A673 (cell line): ENCODE measurements around the gene SCN4B. TPM values are rescaled to one million over a fixed set of nuclear protein-coding genes. Genes with fewer than 3 reads are reported as not detected.

Experiments used
- BruUV-seq: library from RNA; stranded (reverse); fragments of 400-500 nt; replicated peaks from 2 replicates; lab custom pipeline; 2021; lab: Mats Ljungman, UMichigan
- CTCF ChIA-PET: fragments of 300-600 bp; sonication (Branson Sonifier 250); formaldehyde crosslinking; loops from one replicate; lab custom pipeline; 2022; ENCODE audit warnings: antibody characterized with exemption; lab: Charles Lee
- POLR2A ChIA-PET: fragments of 300-600 bp; sonication (Branson Sonifier 250); formaldehyde crosslinking; loops from one replicate; lab custom pipeline; 2022; ENCODE audit warnings: antibody characterized with exemption; ENCODE audit not compliant: low non-redundant PET; lab: Charles Lee
- DNase-seq: peaks from one replicate; pipeline ENCODE4 v3.0.0-alpha.2; 2015; ENCODE audit warnings: low spot score
- H3K27ac ChIP-seq: fragments of 200-600 bp; sonication (generic); 2 replicates; pipeline ENCODE4 v1.5.1; 2016; ENCODE audit warnings: mixed run types, low read depth, mild to moderate bottlenecking, mixed read lengths, antibody characterized with exemption, low read length; ENCODE audit not compliant: poor library complexity, severe bottlenecking
- H3K27me3 ChIP-seq: fragments of 200-600 bp; sonication (generic); replicated peaks from 2 replicates; pipeline ENCODE4 v1.6.1; 2017; ENCODE audit warnings: mixed run types, low read depth, mild to moderate bottlenecking, mixed read lengths, antibody characterized with exemption, low read length; ENCODE audit not compliant: insufficient read depth, poor library complexity
- H3K36me3 ChIP-seq: fragments of 200-600 bp; sonication (generic); 2 replicates; pipeline ENCODE4 v1.6.1; 2016; ENCODE audit warnings: mixed run types, mild to moderate bottlenecking, mixed read lengths, antibody characterized with exemption, low read length; ENCODE audit not compliant: insufficient read depth, poor library complexity, severe bottlenecking
- H3K4me1 ChIP-seq: fragments of 200-600 bp; sonication (generic); 2 replicates; pipeline ENCODE4 v1.6.1; 2017; ENCODE audit warnings: mixed run types, mild to moderate bottlenecking, mixed read lengths, antibody characterized with exemption, low read length; ENCODE audit not compliant: insufficient read depth, poor library complexity, severe bottlenecking
- H3K4me3 ChIP-seq: fragments of 200-600 bp; sonication (generic); 2 replicates; pipeline ENCODE4 v1.5.1; 2016; ENCODE audit warnings: low read depth, mixed run types, mild to moderate bottlenecking, mixed read lengths, low read length; ENCODE audit not compliant: poor library complexity, severe bottlenecking
- H3K9me3 ChIP-seq: fragments of 200-600 bp; sonication (generic); 2 replicates; pipeline ENCODE4 v1.6.1; 2016; ENCODE audit warnings: mixed run types, low read depth, mild to moderate bottlenecking, mixed read lengths, antibody characterized with exemption, low read length; ENCODE audit not compliant: poor library complexity, severe bottlenecking
- EZH2 ChIP-seq: fragments of 200-600 bp; sonication (generic); IDR thresholded peaks from 2 replicates; pipeline ENCODE4 v1.6.1; 2017; ENCODE audit warnings: borderline replicate concordance, low read depth, mild to moderate bottlenecking, mixed read lengths, antibody characterized with exemption, low read length; ENCODE audit not compliant: poor library complexity, severe bottlenecking
- intact Hi-C: fragments of 100-400 bp; cut with micrococcal nuclease; formaldehyde crosslinking; loops from one replicate; pipeline ENCODE4 v1.10.0; 2022; ENCODE audit not compliant: unreplicated experiment
- total RNA-seq: library from RNA; stranded (reverse); gene quantifications from 2 replicates; pipeline ENCODE4 v1.2.3, GENCODE V29; 2021
- TF ChIP-seq, protein P1 (sequence below): fragments of 300-800, 200-600 bp; sonication (generic); conservative IDR thresholded peaks from 2 replicates; pipeline ENCODE4 v1.5.1; 2017; ENCODE audit warnings: low read depth, mild to moderate bottlenecking, antibody characterized with exemption, low read length, moderate library complexity, mixed read lengths

SCN4B gene
- total RNA-seq, 1 experiment from 2014 or later, result 1.8 TPM

DNA sequence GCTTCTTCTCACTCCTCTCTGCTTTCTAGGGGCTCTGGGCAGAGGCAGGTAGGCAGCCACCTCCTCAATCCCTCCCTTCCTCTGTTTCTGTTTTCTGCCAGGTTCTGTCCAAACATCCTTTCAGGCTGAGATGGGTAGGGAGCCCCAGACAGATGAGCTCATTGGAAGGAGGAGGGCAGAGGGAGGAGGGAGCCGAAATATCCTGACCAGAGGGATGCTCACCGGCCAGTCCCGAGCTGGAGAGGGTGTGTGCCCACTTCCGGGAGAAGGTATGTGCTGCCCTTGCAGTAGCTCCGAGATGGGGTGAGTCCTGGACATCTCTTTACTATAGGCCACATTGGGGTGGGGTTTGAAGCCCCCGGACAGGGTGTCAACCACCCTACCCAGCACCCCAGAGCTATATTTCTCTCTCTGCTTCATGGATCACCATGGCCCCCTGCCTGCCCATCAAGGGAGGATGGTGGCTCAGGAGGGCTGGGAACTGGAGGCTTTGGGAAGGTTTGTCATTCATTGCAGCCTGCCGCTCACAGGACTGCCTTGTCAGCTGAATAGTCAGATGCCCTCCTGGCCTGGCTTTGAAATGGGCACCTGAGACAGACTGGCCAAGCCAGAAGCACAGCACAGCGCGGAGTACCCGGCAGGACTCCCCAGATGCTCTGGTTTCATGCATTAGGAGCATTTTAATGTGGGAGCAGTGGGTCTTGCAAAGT, 4.7 kb upstream of the SCN4B start:
- intact Hi-C loops, result no loop called here
- H3K27me3 ChIP-seq, result peaks cover 59% of the 10 kb centered on the region
- H3K9me3 ChIP-seq, result no peaks in the 10 kb centered on the region
- no peak overlapping the region for H3K27ac ChIP-seq
- no peak for DNase-seq
- ChIA-PET POLR2A (no interaction called here), CTCF (no interaction called here)
- no peak overlapping the region for H3K4me3 ChIP-seq
- TF ChIP-seq, protein P1, sequence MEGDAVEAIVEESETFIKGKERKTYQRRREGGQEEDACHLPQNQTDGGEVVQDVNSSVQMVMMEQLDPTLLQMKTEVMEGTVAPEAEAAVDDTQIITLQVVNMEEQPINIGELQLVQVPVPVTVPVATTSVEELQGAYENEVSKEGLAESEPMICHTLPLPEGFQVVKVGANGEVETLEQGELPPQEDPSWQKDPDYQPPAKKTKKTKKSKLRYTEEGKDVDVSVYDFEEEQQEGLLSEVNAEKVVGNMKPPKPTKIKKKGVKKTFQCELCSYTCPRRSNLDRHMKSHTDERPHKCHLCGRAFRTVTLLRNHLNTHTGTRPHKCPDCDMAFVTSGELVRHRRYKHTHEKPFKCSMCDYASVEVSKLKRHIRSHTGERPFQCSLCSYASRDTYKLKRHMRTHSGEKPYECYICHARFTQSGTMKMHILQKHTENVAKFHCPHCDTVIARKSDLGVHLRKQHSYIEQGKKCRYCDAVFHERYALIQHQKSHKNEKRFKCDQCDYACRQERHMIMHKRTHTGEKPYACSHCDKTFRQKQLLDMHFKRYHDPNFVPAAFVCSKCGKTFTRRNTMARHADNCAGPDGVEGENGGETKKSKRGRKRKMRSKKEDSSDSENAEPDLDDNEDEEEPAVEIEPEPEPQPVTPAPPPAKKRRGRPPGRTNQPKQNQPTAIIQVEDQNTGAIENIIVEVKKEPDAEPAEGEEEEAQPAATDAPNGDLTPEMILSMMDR, result no peak
- TF ChIP-seq EZH2, result no peak
- H3K36me3 ChIP-seq, result no peaks in the 10 kb centered on the region
- BruUV-seq, result no TSS peak
- peaks cover 2% of the 10 kb centered on the region for H3K4me1 ChIP-seq

DNA sequence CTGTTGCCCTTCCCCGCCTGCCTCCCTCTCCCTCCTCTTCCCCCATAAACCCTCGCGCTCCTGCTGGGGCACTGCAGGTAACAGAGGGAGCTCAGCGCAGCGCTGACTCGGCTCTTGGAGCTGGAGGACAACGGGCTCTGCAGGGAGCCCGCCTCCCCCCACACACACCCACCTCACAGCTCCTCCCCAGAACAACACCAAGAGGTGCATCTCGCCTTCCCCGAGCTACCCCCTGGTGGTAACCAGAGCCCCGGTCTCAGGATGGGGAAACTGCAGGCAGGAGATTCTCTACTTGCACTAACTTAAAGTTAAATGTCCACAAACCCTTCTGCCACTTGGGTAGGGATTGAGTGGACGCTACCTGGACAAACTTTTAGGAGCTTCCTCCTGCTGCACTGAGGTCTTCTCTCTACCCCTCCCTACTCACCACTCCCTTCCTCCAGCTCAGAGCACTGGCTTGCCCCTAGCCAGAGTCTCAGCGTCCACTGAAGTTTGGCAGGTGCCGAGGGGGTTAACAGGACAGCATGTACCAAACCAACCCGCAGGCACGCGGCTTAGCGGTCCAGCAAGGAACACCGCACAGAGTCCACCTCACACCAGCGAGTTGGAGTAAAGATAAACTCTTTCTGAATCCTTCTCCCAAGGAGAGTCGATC, 4.0 kb upstream of the SCN4B start:
- H3K27ac ChIP-seq, result no peak overlapping the region
- no peak overlapping the region for H3K4me3 ChIP-seq
- TF ChIP-seq EZH2, result no peak
- TF ChIP-seq, protein P1, result no peak
- H3K27me3 ChIP-seq, result peaks cover 59% of the 10 kb centered on the region
- CTCF ChIA-PET, result interaction anchor here (0.5 to 0.7 kb wide), 2 partner anchors 103 to 279 kb away, joined by 4 to 5 read pairs; no protein-coding TSS in a partner anchor
- no peaks in the 10 kb centered on the region for H3K9me3 ChIP-seq
- peaks cover 9% of the 10 kb centered on the region for H3K4me1 ChIP-seq
- POLR2A ChIA-PET, result no interaction called here
- BruUV-seq, result no TSS peak
- H3K36me3 ChIP-seq, result no peaks in the 10 kb centered on the region
- intact Hi-C loops, result no loop called here
- no peak for DNase-seq

DNA sequence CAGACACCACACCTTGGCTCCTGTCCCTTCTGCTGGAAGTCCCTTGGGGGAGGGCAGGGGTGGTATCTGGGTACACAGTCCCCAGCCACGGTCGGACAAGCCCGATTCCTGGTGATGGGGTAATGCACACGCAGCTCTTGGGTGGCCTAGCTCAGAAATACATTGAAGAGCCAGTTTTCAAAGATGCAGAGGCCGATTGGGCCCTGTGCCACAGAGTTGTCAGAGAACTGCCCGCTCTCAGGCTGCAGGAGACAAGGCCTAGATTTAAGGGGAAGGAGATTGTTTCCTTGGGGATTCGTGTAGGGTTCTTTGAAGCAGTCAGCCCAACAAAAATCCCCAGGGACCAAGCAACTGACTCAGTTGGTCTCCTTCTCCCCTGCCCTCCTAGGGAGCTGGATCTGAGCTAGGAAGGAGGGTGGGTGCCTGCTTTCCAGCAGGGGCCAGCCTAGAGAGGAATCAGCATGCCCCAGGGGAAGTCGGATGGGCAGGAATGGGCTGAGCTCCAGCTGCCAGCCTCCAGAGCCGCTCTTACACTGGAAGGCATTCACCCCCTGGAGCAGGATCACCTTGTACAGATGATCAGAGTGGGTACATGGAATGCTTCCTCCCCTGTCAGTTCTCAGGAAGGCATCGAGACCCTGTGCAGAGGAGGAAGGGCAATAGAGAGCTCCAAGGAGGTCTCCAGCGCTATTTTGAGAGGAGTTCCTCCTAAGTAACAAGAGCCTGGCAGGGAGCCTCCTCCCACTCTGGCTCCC, 3.3 kb upstream of the SCN4B start:
- intact Hi-C loops, result no loop called here
- Histone ChIP-seq H3K27me3 (peaks cover 59% of the 10 kb centered on the region), H3K36me3 (no peaks in the 10 kb centered on the region), H3K4me1 (peaks cover 14% of the 10 kb centered on the region), H3K27ac (no peak overlapping the region), H3K9me3 (no peaks in the 10 kb centered on the region), H3K4me3 (no peak overlapping the region)
- POLR2A ChIA-PET, result no interaction called here
- no TSS peak for BruUV-seq
- no peak for DNase-seq
- CTCF ChIA-PET, result interaction anchor here (0.5 to 0.7 kb wide), 3 partner anchors 102 to 338 kb away, joined by 3 to 5 read pairs (median 4); no protein-coding TSS in a partner anchor
- TF ChIP-seq, protein P1, result no peak
- no peak for TF ChIP-seq EZH2
